NCI-H524 treated with DMSO at 0.1 percent for 48 hours (cell line): ENCODE measurements around the gene SSC5D.

Experiments
- DNase-seq: peaks from one replicate; lab custom pipeline; 2025; lab: John Stamatoyannopoulos, UW

Gene SSC5D

GRCh38 chr19:55554741-55555152 is 66.5 kb downstream of the SSC5D start:
- no peak for DNase-seq

GRCh38 chr19:55559684-55560083 is 71.4 kb downstream of the SSC5D start:
- DNase-seq: no peak

DNA sequence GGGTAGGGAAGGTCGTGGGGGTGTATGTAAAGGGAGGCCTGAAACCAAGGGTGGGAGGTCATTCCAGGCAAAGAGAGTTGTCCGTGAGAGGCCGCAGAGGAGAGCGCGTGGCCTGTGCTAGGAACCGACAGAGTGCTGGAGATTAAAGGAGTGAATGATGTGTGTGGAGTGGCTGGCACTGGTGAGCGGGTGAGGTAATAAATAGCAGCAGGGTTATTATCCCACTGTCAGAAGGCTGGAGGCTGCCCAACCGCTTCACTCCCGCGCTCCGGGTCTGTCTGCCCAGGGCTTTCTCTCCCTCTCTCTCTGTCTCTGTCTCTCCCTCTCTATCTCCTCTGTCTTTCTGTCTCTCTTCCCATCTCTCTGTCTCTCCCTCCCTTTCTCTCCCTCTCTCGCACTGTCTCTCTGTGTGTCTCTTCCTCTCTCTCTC is 75.0 kb downstream of the SSC5D start:
- DNase-seq: no peak

GRCh38 chr19:55566823-55567222 is 78.6 kb downstream of the SSC5D start:
- no peak for DNase-seq

DNA sequence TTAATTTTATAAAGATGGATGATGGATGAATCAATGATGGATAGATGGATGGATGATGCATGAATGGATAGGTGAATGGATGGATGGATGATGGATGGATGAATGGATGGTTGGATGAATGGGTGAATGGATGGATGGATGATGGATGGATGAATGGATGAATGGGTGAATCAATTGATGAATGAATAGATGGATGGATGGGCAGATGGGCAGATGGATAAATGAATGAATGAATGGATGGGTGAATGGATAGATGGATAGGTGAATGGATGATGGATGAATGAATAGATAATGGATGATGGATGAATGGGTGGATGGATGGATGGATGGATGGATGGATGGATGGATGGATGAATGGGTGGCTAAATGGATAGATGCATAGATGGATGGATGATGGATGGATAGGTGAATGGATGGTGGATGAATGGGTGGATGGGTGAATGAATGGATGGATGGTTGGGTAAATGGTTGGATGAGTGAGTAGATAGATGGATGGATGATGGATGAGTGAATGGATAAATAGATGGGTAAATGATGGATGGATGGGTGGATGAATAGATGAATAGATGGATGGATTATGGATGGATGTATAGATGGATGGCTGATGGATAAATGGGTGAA is 79.6 kb downstream of the SSC5D start:
- no peak for DNase-seq
